ENCODE data around the gene SDHAF3.
"Not testable (repeated sequence)": the region's sequence is repeated elsewhere in the genome, so short reads cannot be mapped to it uniquely, and the experiment has no call there.

The SDHAF3 gene

GRCh38 chr7:97120713-97121457 lies 3.4 kb downstream of the SDHAF3 start:
- Histone ChIP-seq H3K4me1 (no peaks in the 10 kb centered on the region), H3K4me2 (ENCODE audit: low read length) (no peak overlapping the region), H2AFZ (no peak overlapping the region), H3K4me3 (ENCODE audit: low read depth, low read length) (no peak overlapping the region), H3K27me3 (ENCODE audit: control insufficient read depth, insufficient read depth, low read length) (no peaks in the 10 kb centered on the region), H3K27ac (no peak overlapping the region), H3K36me3 (ENCODE audit: control insufficient read depth, insufficient read depth, low read length) (no peaks in the 10 kb centered on the region), H3K79me2 (peaks cover 25% of the 10 kb centered on the region), H3K9ac (no peak overlapping the region), H3K9me3 (ENCODE audit: control insufficient read depth, low read length) (no peaks in the 10 kb centered on the region)
- TF ChIP-seq, protein P1, sequence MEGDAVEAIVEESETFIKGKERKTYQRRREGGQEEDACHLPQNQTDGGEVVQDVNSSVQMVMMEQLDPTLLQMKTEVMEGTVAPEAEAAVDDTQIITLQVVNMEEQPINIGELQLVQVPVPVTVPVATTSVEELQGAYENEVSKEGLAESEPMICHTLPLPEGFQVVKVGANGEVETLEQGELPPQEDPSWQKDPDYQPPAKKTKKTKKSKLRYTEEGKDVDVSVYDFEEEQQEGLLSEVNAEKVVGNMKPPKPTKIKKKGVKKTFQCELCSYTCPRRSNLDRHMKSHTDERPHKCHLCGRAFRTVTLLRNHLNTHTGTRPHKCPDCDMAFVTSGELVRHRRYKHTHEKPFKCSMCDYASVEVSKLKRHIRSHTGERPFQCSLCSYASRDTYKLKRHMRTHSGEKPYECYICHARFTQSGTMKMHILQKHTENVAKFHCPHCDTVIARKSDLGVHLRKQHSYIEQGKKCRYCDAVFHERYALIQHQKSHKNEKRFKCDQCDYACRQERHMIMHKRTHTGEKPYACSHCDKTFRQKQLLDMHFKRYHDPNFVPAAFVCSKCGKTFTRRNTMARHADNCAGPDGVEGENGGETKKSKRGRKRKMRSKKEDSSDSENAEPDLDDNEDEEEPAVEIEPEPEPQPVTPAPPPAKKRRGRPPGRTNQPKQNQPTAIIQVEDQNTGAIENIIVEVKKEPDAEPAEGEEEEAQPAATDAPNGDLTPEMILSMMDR (IDR thresholded peaks at IDR 0.05): no peak

DNA sequence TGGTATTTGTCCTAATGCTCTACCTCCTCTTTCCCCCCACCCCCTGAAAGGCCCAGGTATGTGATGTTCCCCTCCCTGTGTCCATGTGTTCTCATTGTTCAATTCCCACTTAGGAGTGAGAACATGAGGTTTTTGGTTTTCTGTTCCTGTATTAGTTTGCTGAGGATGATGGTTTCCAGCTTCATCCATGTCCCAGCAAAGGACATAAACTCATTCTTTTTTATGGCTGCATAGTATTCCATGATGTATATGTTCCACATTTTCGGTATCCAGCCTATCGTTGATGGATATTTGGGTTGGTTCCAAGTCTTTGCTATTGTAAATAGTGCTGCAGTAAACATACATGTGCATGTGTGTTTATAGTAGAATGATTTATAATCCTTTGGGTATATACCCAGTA lies 5.6 kb downstream of the SDHAF3 start:
- H3K9me3 ChIP-seq (ENCODE audit: control insufficient read depth, low read length); H3K27me3 ChIP-seq (ENCODE audit: control insufficient read depth, insufficient read depth, low read length); H3K4me2 ChIP-seq (ENCODE audit: low read length); H2AFZ ChIP-seq; H3K4me1 ChIP-seq; H3K27ac ChIP-seq; H3K9ac ChIP-seq; H3K4me3 ChIP-seq (ENCODE audit: low read depth, low read length); H3K36me3 ChIP-seq (ENCODE audit: control insufficient read depth, insufficient read depth, low read length): not testable (repeated sequence)
- H3K79me2 ChIP-seq: peaks cover 27% of the 10 kb centered on the region

DNA sequence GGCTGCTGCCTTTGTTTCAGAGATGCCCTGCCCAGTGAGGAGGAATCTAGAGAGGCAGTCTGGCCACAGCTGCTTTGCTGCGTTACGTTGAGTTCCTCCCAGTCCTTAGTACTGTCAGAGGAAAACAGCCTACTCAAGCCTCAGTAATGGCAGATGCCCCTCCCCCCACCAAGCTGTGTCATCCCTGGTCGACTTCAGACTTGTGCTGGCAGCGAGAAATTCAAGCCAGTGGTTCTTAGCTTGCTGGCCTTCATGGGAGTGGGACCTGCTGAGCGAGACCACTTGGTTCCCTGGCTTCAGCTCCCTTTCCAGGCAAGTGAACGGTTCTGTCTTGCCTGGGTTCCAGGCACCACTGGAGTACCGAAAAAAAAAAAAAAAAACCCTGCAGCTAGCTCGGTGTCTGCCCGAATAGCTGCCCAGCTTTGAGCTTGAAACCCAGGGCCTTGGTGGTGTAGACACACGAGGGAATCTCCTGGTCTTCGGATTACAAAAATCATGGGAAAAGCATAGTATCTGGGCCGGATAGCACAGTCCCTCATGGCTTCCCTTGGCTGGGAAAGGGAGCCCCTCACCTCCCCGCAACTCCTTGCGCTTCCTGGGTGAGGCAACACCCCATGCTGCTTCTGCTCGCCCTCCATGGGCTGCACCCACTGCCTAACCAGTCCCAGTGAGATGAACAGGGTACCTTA lies 9.1 kb downstream of the SDHAF3 start:
- peaks cover 23% of the 10 kb centered on the region for H3K79me2 ChIP-seq
- H3K9me3 ChIP-seq (ENCODE audit: control insufficient read depth, low read length): no peaks in the 10 kb centered on the region
- H3K4me1 ChIP-seq: no peaks in the 10 kb centered on the region
- H2AFZ ChIP-seq: no peak overlapping the region
- H3K4me2 ChIP-seq (ENCODE audit: low read length): no peak overlapping the region
- H3K27me3 ChIP-seq (ENCODE audit: control insufficient read depth, insufficient read depth, low read length): no peaks in the 10 kb centered on the region
- H3K9ac ChIP-seq: no peak overlapping the region
- H3K27ac ChIP-seq: no peak overlapping the region
- TF ChIP-seq, protein P1 (IDR thresholded peaks at IDR 0.05): no peak
- H3K36me3 ChIP-seq (ENCODE audit: control insufficient read depth, insufficient read depth, low read length): no peaks in the 10 kb centered on the region
- no peak overlapping the region for H3K4me3 ChIP-seq (ENCODE audit: low read depth, low read length)

GRCh38 chr7:97128736-97129135 lies 11.2 kb downstream of the SDHAF3 start:
- no peaks in the 10 kb centered on the region for H3K27me3 ChIP-seq (ENCODE audit: control insufficient read depth, insufficient read depth, low read length)
- H3K36me3 ChIP-seq (ENCODE audit: control insufficient read depth, insufficient read depth, low read length): no peaks in the 10 kb centered on the region
- peaks cover 11% of the 10 kb centered on the region for H3K79me2 ChIP-seq
- H3K4me2 ChIP-seq (ENCODE audit: low read length): no peak overlapping the region
- H3K9ac ChIP-seq: no peak overlapping the region
- no peak overlapping the region for H2AFZ ChIP-seq
- H3K4me1 ChIP-seq: no peaks in the 10 kb centered on the region
- no peak overlapping the region for H3K4me3 ChIP-seq (ENCODE audit: low read depth, low read length)
- H3K27ac ChIP-seq: no peak overlapping the region
- TF ChIP-seq, protein P1 (IDR thresholded peaks at IDR 0.05): no peak
- H3K9me3 ChIP-seq (ENCODE audit: control insufficient read depth, low read length): no peaks in the 10 kb centered on the region

- no peaks in the 10 kb centered on the region for H3K4me1 ChIP-seq
- H3K36me3 ChIP-seq (ENCODE audit: control insufficient read depth, insufficient read depth, low read length): no peaks in the 10 kb centered on the region
- H3K27ac ChIP-seq: no peak overlapping the region
- TF ChIP-seq, protein P1 (IDR thresholded peaks at IDR 0.05): no peak
- no peak overlapping the region for H3K4me3 ChIP-seq (ENCODE audit: low read depth, low read length)
- peaks cover 5% of the 10 kb centered on the region for H3K79me2 ChIP-seq
- H2AFZ ChIP-seq: no peak overlapping the region
- H3K4me2 ChIP-seq (ENCODE audit: low read length): no peak overlapping the region
- H3K9me3 ChIP-seq (ENCODE audit: control insufficient read depth, low read length): no peaks in the 10 kb centered on the region
- no peaks in the 10 kb centered on the region for H3K27me3 ChIP-seq (ENCODE audit: control insufficient read depth, insufficient read depth, low read length)
- no peak overlapping the region for H3K9ac ChIP-seq
Observed at GRCh38 chr7:97130417-97131139, 13.1 kb downstream of the SDHAF3 start.
